HL-60 (cell line): ENCODE measurements around the gene GOLGA3.

Source experiments
- DNase-seq, 2 experiments: peaks; one replicate each; pipeline ENCODE4 v3.0.0-alpha.2; 2010 to 2020; ENCODE audit warnings: low read depth in 1 of 2, low spot score in 1 of 2
- H3K27ac ChIP-seq: fragments of 250-450 bp; sonication (Bioruptor Pico); replicated peaks from 2 replicates; pipeline ENCODE4 v1.5.1; 2020; ENCODE audit warnings: mild to moderate bottlenecking, moderate library complexity
- H3K27me3 ChIP-seq: fragments of 250-450 bp; sonication (Bioruptor Pico); 2 replicates; pipeline ENCODE4 v1.5.1; 2021; ENCODE audit warnings: mild to moderate bottlenecking, moderate library complexity; ENCODE audit not compliant: insufficient read depth, poor library complexity, severe bottlenecking
- H3K4me3 ChIP-seq: replicated peaks from 2 replicates; pipeline ENCODE4 v1.5.1; 2011; ENCODE audit warnings: mild to moderate bottlenecking, control low read depth, low read length; ENCODE audit not compliant: insufficient read depth
- CTCF ChIP-seq: IDR thresholded peaks from one replicate; pipeline ENCODE4 v1.5.1; 2011; ENCODE audit warnings: low read length, control low read depth, inconsistent platforms; ENCODE audit not compliant: insufficient read depth
- GABPA ChIP-seq: IDR thresholded peaks from 2 replicates; pipeline ENCODE4 v1.6.1; 2012; ENCODE audit warnings: low read depth
- POLR2AphosphoS5 ChIP-seq: IDR thresholded peaks from 2 replicates; pipeline ENCODE4 v1.6.1; 2012; ENCODE audit warnings: low read depth
- REST ChIP-seq: IDR thresholded peaks from 2 replicates; pipeline ENCODE4 v1.6.1; 2012; ENCODE audit warnings: low read depth; ENCODE audit not compliant: insufficient replicate concordance
- SPI1 ChIP-seq: IDR thresholded peaks from 2 replicates; pipeline ENCODE4 v1.6.1; 2012; ENCODE audit warnings: low read depth, mild to moderate bottlenecking, borderline replicate concordance

GOLGA3 gene

GRCh38 chr12:132726386-132726785 lies 102.3 kb downstream of the GOLGA3 start:
- H3K27ac ChIP-seq, result no peak overlapping the region
- TF ChIP-seq REST (no peak), CTCF (no peak)
- no peak overlapping the region for H3K4me3 ChIP-seq
- H3K27me3 ChIP-seq, result no peaks in the 10 kb centered on the region
- DNase-seq, result no peak

GRCh38 chr12:132724506-132725241 lies 104.0 kb downstream of the GOLGA3 start:
- no peak overlapping the region for H3K27ac ChIP-seq
- no peak for DNase-seq

GRCh38 chr12:132723764-132724140 lies 104.9 kb downstream of the GOLGA3 start:
- Histone ChIP-seq H3K4me3 (no peak overlapping the region), H3K27ac (no peak overlapping the region), H3K27me3 (no peaks in the 10 kb centered on the region)
- no peak for DNase-seq
- TF ChIP-seq POLR2AphosphoS5 (no peak), SPI1 (no peak), GABPA (no peak), CTCF (no peak), REST (no peak)

More at GRCh38 chr12:132724506-132725241, 104.0 kb downstream of the GOLGA3 start:
- no peaks in the 10 kb centered on the region for H3K27me3 ChIP-seq
- no peak overlapping the region for H3K4me3 ChIP-seq
- TF ChIP-seq REST, result no peak
- no peak for TF ChIP-seq CTCF
- TF ChIP-seq POLR2AphosphoS5, result no peak; the same call in 1 of the 2 replicates
- no peak for TF ChIP-seq SPI1
- no peak for TF ChIP-seq GABPA
